ENCODE measurements around the gene ROBO2.

The ROBO2 gene

GRCh38 chr3:77590191-77590590 lies 550.3 kb downstream of the ROBO2 start:
- ChIA-PET POLR2A (no interaction called here), CTCF (interaction anchor here (1.5 kb wide), 1 partner anchor 11 kb away, joined by 5 read pairs; no protein-coding TSS in a partner anchor)
- TF ChIP-seq CTCF (IDR thresholded peaks at IDR 0.05; ENCODE audit: control extremely low read depth, extremely low read depth, low read depth, missing control alignments) = no peak
- no peak for DNase-seq (ENCODE audit: extremely low spot score)

DNA sequence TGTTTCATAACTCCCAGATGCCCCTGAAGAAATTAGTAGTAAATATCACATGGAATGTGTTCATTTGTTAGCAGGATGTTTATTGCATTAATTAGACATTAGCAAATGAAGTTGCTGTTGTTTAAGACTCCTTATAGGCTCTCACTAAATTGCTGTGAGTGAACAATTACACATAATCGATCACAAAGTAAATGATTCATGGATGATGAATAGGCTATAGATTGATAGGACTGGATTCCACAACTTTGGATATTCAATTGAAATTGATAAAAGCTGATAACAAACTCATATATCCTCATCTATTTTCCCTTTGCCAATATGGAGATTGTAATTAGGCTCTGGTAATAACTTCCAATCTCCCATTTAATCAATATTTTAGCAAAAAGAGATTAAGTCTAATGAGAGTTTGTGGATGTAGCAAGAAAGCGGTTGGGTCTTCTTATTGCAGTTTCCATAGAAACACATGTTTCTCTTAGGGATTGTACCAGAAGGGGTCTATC lies 555.5 kb downstream of the ROBO2 start:
- ChIA-PET POLR2A (no interaction called here), CTCF (no interaction called here)
- no peak for DNase-seq (ENCODE audit: extremely low spot score)
- no peak for TF ChIP-seq CTCF (IDR thresholded peaks at IDR 0.05; ENCODE audit: control extremely low read depth, extremely low read depth, low read depth, missing control alignments)

DNA sequence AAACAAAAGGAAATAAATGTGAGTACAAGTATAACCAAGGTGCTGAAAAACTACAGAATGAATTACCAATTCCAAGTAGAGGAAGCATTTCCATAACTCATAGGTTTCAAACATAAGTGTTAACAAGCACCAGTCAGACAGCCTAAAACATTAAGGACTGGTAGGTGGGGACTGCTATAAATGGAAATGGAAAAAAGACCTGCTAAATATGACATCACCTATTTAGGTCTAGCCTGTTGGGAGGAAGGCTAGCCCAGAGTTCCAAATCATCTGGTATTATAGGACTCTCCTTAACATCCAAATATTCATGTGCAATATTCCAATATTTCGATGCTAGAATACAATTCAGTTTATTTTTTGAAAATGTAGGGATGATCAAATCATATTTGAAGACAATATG lies 560.0 kb downstream of the ROBO2 start:
- ChIA-PET CTCF (interaction anchor here (1.7 kb wide), 1 partner anchor 9 kb away, joined by 5 read pairs; no protein-coding TSS in a partner anchor), POLR2A (no interaction called here)
- no peak for DNase-seq (ENCODE audit: extremely low spot score)
- no peak for TF ChIP-seq CTCF (IDR thresholded peaks at IDR 0.05; ENCODE audit: control extremely low read depth, extremely low read depth, low read depth, missing control alignments)

- CTCF ChIA-PET = no interaction called here
- DNase-seq (ENCODE audit: extremely low spot score) = no peak
- no peak for TF ChIP-seq CTCF (IDR thresholded peaks at IDR 0.05; ENCODE audit: control extremely low read depth, extremely low read depth, low read depth, missing control alignments)
- POLR2A ChIA-PET = no interaction called here
Observed at GRCh38 chr3:77601823-77602415, 562.0 kb downstream of the ROBO2 start.

DNA sequence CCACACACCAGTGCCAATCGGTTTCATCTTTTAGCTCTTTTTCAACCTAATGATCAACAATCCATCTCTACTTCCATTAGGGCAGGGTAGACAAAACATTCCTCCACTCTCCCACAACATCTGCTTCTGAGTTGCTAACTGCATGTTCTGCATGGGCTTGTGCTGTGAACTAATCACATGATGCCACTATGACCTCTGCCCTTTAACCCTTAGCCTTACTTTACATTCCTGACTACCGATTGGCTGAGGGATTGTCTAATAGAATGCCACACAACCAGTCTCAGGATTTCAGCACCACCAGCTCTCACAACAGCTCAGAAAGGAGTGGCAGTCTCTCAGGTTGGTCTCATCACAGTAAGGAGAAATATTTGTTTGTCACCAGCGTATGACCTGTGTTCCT lies 562.8 kb downstream of the ROBO2 start:
- DNase-seq (ENCODE audit: extremely low spot score) = no peak
- no peak for TF ChIP-seq CTCF (IDR thresholded peaks at IDR 0.05; ENCODE audit: control extremely low read depth, extremely low read depth, low read depth, missing control alignments)
- ChIA-PET POLR2A (no interaction called here), CTCF (no interaction called here)

DNA sequence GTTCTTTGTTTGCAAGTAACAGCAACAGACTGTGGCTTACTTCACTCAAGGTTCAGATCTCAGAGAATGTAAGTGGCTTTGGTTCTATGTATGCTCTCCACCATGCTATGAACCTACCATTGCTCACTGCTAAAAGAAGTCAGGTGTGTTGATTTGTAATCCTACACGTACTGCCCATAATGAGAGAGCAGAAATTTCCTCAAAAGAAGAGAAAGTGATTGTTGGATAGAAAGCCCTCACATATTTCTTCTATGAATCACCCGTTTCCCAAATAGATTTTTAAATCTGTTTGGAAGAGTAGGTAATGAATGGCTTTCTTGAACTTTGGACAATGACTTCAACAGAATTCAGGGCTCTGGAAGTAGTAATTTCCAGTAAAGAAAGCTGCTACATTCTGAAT lies 565.4 kb downstream of the ROBO2 start:
- no peak for DNase-seq (ENCODE audit: extremely low spot score)
- ChIA-PET CTCF (no interaction called here), POLR2A (no interaction called here)
- TF ChIP-seq CTCF (IDR thresholded peaks at IDR 0.05; ENCODE audit: control extremely low read depth, extremely low read depth, low read depth, missing control alignments) = no peak

Measured in GM10248 (cell line).